Colonic mucosa (tissue), 4 donors: ENCODE results near the gene ZNF597. TPM values are rescaled to one million over a fixed set of nuclear protein-coding genes. Genes with fewer than 3 reads are reported as not detected.

ENCODE experiments used
- DNase-seq: peaks from one replicate; pipeline ENCODE4 v3.0.0-alpha.2; 2020
- H3K27ac ChIP-seq: fragments of 200-600 bp; one replicate; pipeline ENCODE4 v1.8.0; 2021
- H3K27me3 ChIP-seq: fragments of 200-600 bp; one replicate; pipeline ENCODE4 v1.8.0; 2021
- H3K36me3 ChIP-seq: fragments of 200-600 bp; one replicate; pipeline ENCODE4 v1.8.0; 2021
- H3K4me1 ChIP-seq: fragments of 200-600 bp; one replicate; pipeline ENCODE4 v1.8.0; 2021; ENCODE audit warnings: mild to moderate bottlenecking
- H3K4me3 ChIP-seq: fragments of 200-600 bp; one replicate; pipeline ENCODE4 v1.8.0; 2021
- H3K9ac ChIP-seq, 2 donors: one replicate each; pipeline ENCODE4 v1.7.0; 2013; ENCODE audit warnings: control low read depth in 2 of 2, low read depth in 2 of 2, low read length in 2 of 2
- H3K9me3 ChIP-seq: fragments of 200-600 bp; one replicate; pipeline ENCODE4 v1.8.0; 2021
- CTCF ChIP-seq: fragments of 200-600 bp; IDR thresholded peaks from one replicate; pipeline ENCODE4 v1.8.0; 2022; ENCODE audit warnings: antibody characterized with exemption, mild to moderate bottlenecking
- intact Hi-C: fragments of 100-400 bp; cut with DNase I; formaldehyde crosslinking; loops from one replicate; pipeline ENCODE4 v1.14.1; 2022
- total RNA-seq, 2 donors: library from RNA; stranded (reverse); fragmentation: NEBNext Ultra II Directional in 1 of 2; extraction: Animal tissue kit (Norgen Biotek cat#: 25700) in 1 of 2; gene quantifications; one replicate each; pipeline ENCODE4 v1.2.1, GENCODE V29; 2021
- donor health status: healthy.
- donor health status: DM: no; HTN: no; CAD: no.
- donor health status: DM: no; HTN: no; CAD: no.

The ZNF597 gene
- total RNA-seq, 2 donors from 2014 or later = 1.4 to 1.7 TPM

GRCh38 chr16:3487521-3488410 lies 44.5 kb upstream of the ZNF597 start:
- H3K36me3 ChIP-seq = peaks cover 30% of the 10 kb centered on the region
- no peak overlapping the region for H3K27ac ChIP-seq
- H3K9me3 ChIP-seq = no peaks in the 10 kb centered on the region
- H3K9ac ChIP-seq = no peak overlapping the region
- H3K27me3 ChIP-seq = no peaks in the 10 kb centered on the region
- intact Hi-C loops = no loop called here
- H3K4me1 ChIP-seq = no peaks in the 10 kb centered on the region
- DNase-seq = no peak
- no peak overlapping the region for H3K4me3 ChIP-seq
- TF ChIP-seq CTCF = no peak

DNA sequence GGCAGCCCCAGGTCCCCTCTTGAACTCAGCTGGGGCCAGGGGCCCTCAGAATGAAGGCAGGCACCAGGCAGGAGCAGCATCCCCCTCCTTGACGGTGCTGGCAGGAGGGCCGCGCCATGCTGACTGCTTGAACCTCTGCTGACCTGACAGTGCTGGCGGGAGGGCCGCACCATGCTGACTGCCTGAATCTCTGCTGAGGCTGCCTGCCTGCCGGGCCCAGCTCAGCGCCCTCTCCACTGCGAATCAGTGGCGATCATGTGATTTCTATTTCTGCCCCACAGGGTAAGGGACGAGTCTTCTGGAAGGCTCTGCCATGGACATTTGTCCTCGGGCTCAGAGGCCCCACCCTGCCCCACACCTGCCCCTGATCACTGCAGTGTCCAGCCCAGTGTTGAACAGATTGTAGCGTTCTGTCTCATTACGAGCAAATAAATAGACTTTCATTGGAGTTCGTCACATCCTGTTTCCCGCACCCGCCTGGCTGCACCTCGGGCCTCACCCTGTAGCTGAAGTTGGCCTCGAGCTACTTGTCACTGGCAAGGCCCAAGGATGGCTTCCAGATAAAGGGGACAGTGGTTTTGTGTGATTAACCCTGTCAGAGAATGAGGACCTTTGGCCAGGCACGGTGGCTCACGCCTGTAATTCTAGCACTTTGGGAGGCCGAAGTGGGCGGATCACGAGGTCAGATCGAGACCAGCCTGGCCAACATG lies 43.4 kb upstream of the ZNF597 start:
- no peak for TF ChIP-seq CTCF
- H3K36me3 ChIP-seq = peaks cover 41% of the 10 kb centered on the region

DNA sequence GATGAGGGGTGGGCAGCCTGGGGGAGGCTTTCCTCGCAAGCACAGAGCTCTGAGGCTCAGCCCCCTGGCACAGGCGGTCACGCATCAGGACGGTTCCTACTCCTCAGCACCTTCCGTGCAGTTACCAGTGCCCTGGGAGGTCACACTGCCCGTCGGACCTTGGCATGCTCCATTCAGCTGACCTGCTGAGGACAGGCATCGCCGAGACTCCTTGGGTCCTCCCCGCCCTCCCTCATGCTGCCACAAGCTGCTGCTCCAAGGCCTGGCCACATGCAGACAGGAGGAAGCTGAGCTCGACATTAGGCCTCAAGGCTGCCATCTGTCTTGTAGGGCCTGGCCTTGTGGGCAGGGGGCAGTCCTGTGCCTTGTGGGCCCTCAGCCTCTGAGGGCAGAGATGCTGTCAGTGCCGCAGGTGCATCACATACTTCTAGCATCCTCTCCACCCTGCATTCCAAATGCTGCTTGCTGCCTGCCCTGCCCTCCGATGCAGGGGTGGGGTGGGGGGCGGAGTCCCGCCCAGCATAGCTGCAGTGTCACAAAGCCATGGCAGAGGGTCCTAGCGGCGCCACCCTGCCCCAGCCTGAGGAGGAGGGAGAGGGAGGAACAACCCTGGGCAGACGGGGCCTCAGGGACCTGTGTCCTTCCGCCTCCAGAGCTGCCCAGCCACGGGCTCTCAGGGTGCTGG lies 42.7 kb upstream of the ZNF597 start:
- no peaks in the 10 kb centered on the region for H3K4me1 ChIP-seq
- no peak for TF ChIP-seq CTCF
- H3K27ac ChIP-seq = no peak overlapping the region
- no peaks in the 10 kb centered on the region for H3K27me3 ChIP-seq
- H3K36me3 ChIP-seq = peaks cover 43% of the 10 kb centered on the region
- intact Hi-C loops = no loop called here
- no peaks in the 10 kb centered on the region for H3K9me3 ChIP-seq
- DNase-seq = no peak
- no peak overlapping the region for H3K4me3 ChIP-seq
- H3K9ac ChIP-seq = no peak overlapping the region

More for the DNA sequence above, 43.4 kb upstream of the ZNF597 start:
- H3K27ac ChIP-seq = no peak overlapping the region
- DNase-seq = no peak
- no peaks in the 10 kb centered on the region for H3K9me3 ChIP-seq
- H3K27me3 ChIP-seq = no peaks in the 10 kb centered on the region
- no peak overlapping the region for H3K4me3 ChIP-seq
- H3K4me1 ChIP-seq = no peaks in the 10 kb centered on the region
- intact Hi-C loops = no loop called here
- no peak overlapping the region for H3K9ac ChIP-seq

DNA sequence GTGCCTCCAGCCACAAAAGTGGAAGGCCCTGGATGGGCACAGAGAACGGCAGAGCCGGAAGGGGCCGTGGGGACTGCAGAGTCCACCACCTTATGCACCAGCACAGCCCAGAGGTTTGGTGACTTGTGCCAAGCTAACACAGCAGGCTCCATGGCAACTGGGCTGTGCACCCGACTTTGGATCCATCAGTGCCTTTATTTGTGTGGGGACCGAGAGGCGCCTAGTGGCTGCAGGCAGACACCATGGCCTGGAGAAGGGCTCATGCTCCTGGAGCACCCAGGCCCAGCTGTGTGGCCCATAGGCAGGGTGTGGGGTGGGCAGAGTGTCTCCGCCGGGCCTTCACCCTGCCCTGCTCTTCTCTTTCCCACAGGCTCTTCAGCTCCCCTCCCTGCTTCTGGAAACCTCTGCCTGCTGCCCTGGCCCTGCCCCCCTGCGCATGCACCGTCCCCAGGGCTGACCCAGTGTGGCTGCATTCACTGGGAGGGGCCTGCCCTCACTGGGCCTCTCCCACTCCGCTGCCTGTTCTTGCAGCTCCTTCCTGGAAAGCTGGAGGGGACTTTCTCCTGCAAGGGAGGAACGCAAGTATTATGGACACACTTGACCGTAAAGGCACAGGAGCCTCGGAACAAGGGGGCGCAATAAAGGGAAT lies 41.9 kb upstream of the ZNF597 start:
- Histone ChIP-seq H3K36me3 (peaks cover 43% of the 10 kb centered on the region), H3K27me3 (no peaks in the 10 kb centered on the region)
- intact Hi-C loops = no loop called here

More for the DNA sequence above, 41.9 kb upstream of the ZNF597 start:
- no peaks in the 10 kb centered on the region for H3K4me1 ChIP-seq
- no peaks in the 10 kb centered on the region for H3K9me3 ChIP-seq
- H3K27ac ChIP-seq = no peak overlapping the region
- DNase-seq = no peak
- TF ChIP-seq CTCF = no peak
- H3K9ac ChIP-seq = no peak overlapping the region
- no peak overlapping the region for H3K4me3 ChIP-seq
